T-cell (primary cell): ENCODE results near the gene SLC6A19. TPM values are rescaled to one million over a fixed set of nuclear protein-coding genes. Genes with fewer than 3 reads are reported as not detected.

Experiments
- ATAC-seq, 4 experiments: fragments of 200-7000 bp in 3 of 4; fragments of 150-1000 bp in 1 of 4; cut with Tn5 transposase; replicated peaks in 1 of 4; 1 replicate in 3 of 4; 2 replicates in 1 of 4; pipeline ENCODE4 v1.10.0; 2021; ENCODE audit warnings: moderate library complexity in 3 of 4, mild to moderate bottlenecking in 2 of 4, moderate number of reproducible peaks in 1 of 4
- CTCF ChIA-PET, 2 donors: fragments of 300-600 bp; sonication (Branson Sonifier 250); formaldehyde crosslinking; loops; one replicate each; lab custom pipeline; 2022; ENCODE audit warnings: antibody characterized with exemption in 2 of 2; lab: Charles Lee
- POLR2A ChIA-PET, 2 donors: fragments of 300-600 bp; sonication (Branson Sonifier 250); formaldehyde crosslinking; loops; one replicate each; lab custom pipeline; 2022; ENCODE audit warnings: antibody characterized with exemption in 2 of 2; lab: Charles Lee
- DNase-seq, 35 experiments: peaks; one replicate each; pipeline versions ENCODE4 v3.0.0 to v3.0.0-alpha.2; 2013 to 2023
- H3K27ac ChIP-seq: one replicate; pipeline ENCODE4 v1.5.1; 2013; ENCODE audit warnings: low read length
- H3K27me3 ChIP-seq, 2 experiments: replicated peaks in 1 of 2; 1 replicate in 1 of 2; 2 replicates in 1 of 2; pipeline versions ENCODE4 v1.6.1 to v1.7.0; 2013; ENCODE audit warnings: low read length in 1 of 2, mixed read lengths in 1 of 2; ENCODE audit not compliant: control insufficient read depth in 2 of 2, insufficient read depth in 2 of 2; ENCODE audit errors: extremely low read depth in 1 of 2
- H3K36me3 ChIP-seq, 2 donors: 1 replicate in 1 of 2; 2 replicates in 1 of 2; pipeline versions ENCODE4 v1.6.1 to v1.7.0; 2013; ENCODE audit warnings: low read length in 1 of 2; ENCODE audit not compliant: control insufficient read depth in 2 of 2, insufficient read depth in 1 of 2; ENCODE audit errors: extremely low read depth in 1 of 2
- H3K4me1 ChIP-seq, 2 experiments: 1 replicate in 1 of 2; 2 replicates in 1 of 2; pipeline versions ENCODE4 v1.6.1 to v1.7.0; 2013; ENCODE audit warnings: low read length in 2 of 2, mixed read lengths in 1 of 2; ENCODE audit not compliant: insufficient read depth in 2 of 2, control insufficient read depth in 1 of 2; ENCODE audit errors: extremely low read depth in 1 of 2
- H3K4me3 ChIP-seq, 2 donors: 1 replicate in 1 of 2; 2 replicates in 1 of 2; pipeline versions ENCODE4 v1.5.1 to v1.7.0; 2013; ENCODE audit warnings: mild to moderate bottlenecking in 2 of 2, low read length in 1 of 2, moderate library complexity in 1 of 2; ENCODE audit not compliant: control insufficient read depth in 1 of 2; ENCODE audit errors: extremely low read depth in 1 of 2
- H3K9me3 ChIP-seq: 2 replicates; pipeline ENCODE4 v1.7.0; 2013
- H3K27ac Mint-ChIP-seq, 2 donors: one replicate each; pipeline ENCODE4 v1.8.0; 2020 to 2021; ENCODE audit warnings: mild to moderate bottlenecking in 2 of 2, mixed read lengths in 2 of 2
- H3K27me3 Mint-ChIP-seq, 2 donors: one replicate each; pipeline ENCODE4 v1.8.0; 2021 to 2022; ENCODE audit warnings: mixed read lengths in 2 of 2
- H3K36me3 Mint-ChIP-seq: one replicate; pipeline ENCODE4 v1.8.0; 2021; ENCODE audit warnings: mixed read lengths
- H3K4me1 Mint-ChIP-seq, 3 donors: one replicate each; pipeline ENCODE4 v1.8.0; 2020 to 2022; ENCODE audit warnings: mixed read lengths in 3 of 3, mild to moderate bottlenecking in 1 of 3
- H3K4me3 Mint-ChIP-seq, 3 donors: one replicate each; pipeline ENCODE4 v1.8.0; 2020 to 2022; ENCODE audit warnings: mild to moderate bottlenecking in 3 of 3, mixed read lengths in 3 of 3, moderate library complexity in 3 of 3
- H3K9me3 Mint-ChIP-seq, 3 donors: one replicate each; pipeline ENCODE4 v1.8.0; 2020 to 2022; ENCODE audit warnings: mixed read lengths in 3 of 3
- WGBS: methylation state at CpG from one replicate; pipeline ENCODE4 v1.1.5; 2013; ENCODE audit warnings: missing lambda C conversion rate; ENCODE audit not compliant: insufficient coverage; 5-methylcytosine and 5-hydroxymethylcytosine counted together
- total RNA-seq, 35 experiments: library from RNA in 6 of 35; stranded (reverse) in 6 of 35; fragments of 120-200 nt in 1 of 35; gene quantifications; one replicate each; pipeline versions ENCODE4 v1.2.1 to v1.2.4 and lab custom pipeline; 2013 to 2026

The SLC6A19 gene
- total RNA-seq, 5 donors from 2014 or later (not counting 1 experiment from before 2014, with no cell fraction given): 0.06 TPM; not detected in 4

GRCh38 chr5:1224631-1225030 is 23.2 kb downstream of the SLC6A19 start:
- Mint-ChIP-seq H3K27me3 (peaks cover 4 to 12% of the 10 kb centered on the region in 2 donors), H3K27ac (no peak overlapping the region), H3K4me1 (peaks cover 0 to 7% (median 6%) of the 10 kb centered on the region in 3 donors), H3K36me3 (no peaks in the 10 kb centered on the region), H3K9me3 (no peaks in the 10 kb centered on the region), H3K4me3 (no peak overlapping the region)
- no peak for DNase-seq
- Histone ChIP-seq H3K27me3 (peaks cover 0 to 30% of the 10 kb centered on the region in 2 experiments), H3K36me3 (no peaks in the 10 kb centered on the region), H3K4me3 (no peak overlapping the region), H3K4me1 (no peaks in the 10 kb centered on the region), H3K9me3 (no peaks in the 10 kb centered on the region), H3K27ac (no peak overlapping the region)
- POLR2A ChIA-PET: no interaction called here
- no peak for ATAC-seq
- CTCF ChIA-PET: no interaction called here
- WGBS: 72% methylated on average over 5 of the region's 15 CpGs

- H3K36me3 Mint-ChIP-seq: no peaks in the 10 kb centered on the region
- POLR2A ChIA-PET: no interaction called here
- no peak for DNase-seq
Measured at GRCh38 chr5:1225081-1225480, 23.7 kb downstream of the SLC6A19 start, which contains the start of gene SLC6A18. SLC6A18 (plus strand) TSS chr5:1225381; CDS start chr5:1225478, 97 bp downstream.

GRCh38 chr5:1226231-1226630 is 24.8 kb downstream of the SLC6A19 start:
- no peaks in the 10 kb centered on the region for H3K9me3 ChIP-seq
- no peaks in the 10 kb centered on the region for H3K36me3 ChIP-seq
- peaks cover 0 to 3% of the 10 kb centered on the region in 2 experiments for H3K4me1 ChIP-seq
- DNase-seq: no peak
- 85% methylated on average over 10 of the region's 12 CpGs for WGBS
- no peak overlapping the region for H3K4me3 ChIP-seq
- Mint-ChIP-seq H3K36me3 (no peaks in the 10 kb centered on the region), H3K27me3 (peaks cover 9 to 20% of the 10 kb centered on the region in 2 donors), H3K9me3 (no peaks in the 10 kb centered on the region), H3K4me3 (no peak overlapping the region), H3K4me1 (peaks cover 0 to 7% (median 6%) of the 10 kb centered on the region in 3 donors), H3K27ac (no peak overlapping the region)
- ATAC-seq: no peak
- H3K27me3 ChIP-seq: peaks cover 0 to 46% of the 10 kb centered on the region in 2 experiments
- no peak overlapping the region for H3K27ac ChIP-seq
- CTCF ChIA-PET: no interaction called here
- POLR2A ChIA-PET: no interaction called here

More at GRCh38 chr5:1225081-1225480, 23.7 kb downstream of the SLC6A19 start, which contains the start of gene SLC6A18:
- H3K36me3 ChIP-seq: no peaks in the 10 kb centered on the region
- H3K27me3 Mint-ChIP-seq: peaks cover 4 to 15% of the 10 kb centered on the region in 2 donors
- H3K4me1 Mint-ChIP-seq: peaks cover 0 to 7% (median 6%) of the 10 kb centered on the region in 3 donors
- H3K4me3 ChIP-seq: no peak within 1 kb of the TSS
- peaks cover 0 to 34% of the 10 kb centered on the region in 2 experiments for H3K27me3 ChIP-seq
- no peaks in the 10 kb centered on the region for H3K9me3 ChIP-seq
- H3K9me3 Mint-ChIP-seq: no peaks in the 10 kb centered on the region
- CTCF ChIA-PET: no interaction called here
- 82% methylated on average over 10 of the region's 11 CpGs for WGBS
- no peak within 1 kb of the TSS for H3K27ac Mint-ChIP-seq
- ATAC-seq: no peak
- peaks cover 0 to 3% of the 10 kb centered on the region in 2 experiments for H3K4me1 ChIP-seq
- no peak within 1 kb of the TSS for H3K27ac ChIP-seq
- no peak within 1 kb of the TSS for H3K4me3 Mint-ChIP-seq

GRCh38 chr5:1226839-1227581 is 25.6 kb downstream of the SLC6A19 start:
- Histone ChIP-seq H3K9me3 (no peaks in the 10 kb centered on the region), H3K4me3 (no peak overlapping the region), H3K27me3 (peaks cover 0 to 50% of the 10 kb centered on the region in 2 experiments), H3K27ac (no peak overlapping the region), H3K4me1 (peaks cover 0 to 3% of the 10 kb centered on the region in 2 experiments), H3K36me3 (no peaks in the 10 kb centered on the region)
- Mint-ChIP-seq H3K4me1 (peaks cover 0 to 7% (median 6%) of the 10 kb centered on the region in 3 donors), H3K27ac (no peak overlapping the region), H3K4me3 (no peak overlapping the region), H3K36me3 (no peaks in the 10 kb centered on the region), H3K9me3 (no peaks in the 10 kb centered on the region), H3K27me3 (peaks cover 9 to 21% of the 10 kb centered on the region in 2 donors)
- WGBS: 92% methylated on average over 41 of the region's 50 CpGs
- no peak for ATAC-seq
- DNase-seq: no peak
- ChIA-PET CTCF (no interaction called here), POLR2A (no interaction called here)

- Mint-ChIP-seq H3K4me3 (no peak overlapping the region), H3K9me3 (no peaks in the 10 kb centered on the region), H3K27me3 (peaks cover 9 to 21% of the 10 kb centered on the region in 2 donors), H3K27ac (no peak overlapping the region), H3K36me3 (no peaks in the 10 kb centered on the region), H3K4me1 (peaks cover 0 to 7% (median 6%) of the 10 kb centered on the region in 3 donors)
- POLR2A ChIA-PET: no interaction called here
- CTCF ChIA-PET: no interaction called here
- no peaks in the 10 kb centered on the region for H3K36me3 ChIP-seq
- peaks cover 0 to 3% of the 10 kb centered on the region in 2 experiments for H3K4me1 ChIP-seq
- ATAC-seq (no peak), DNase-seq (no peak)
- no peaks in the 10 kb centered on the region for H3K9me3 ChIP-seq
- no peak overlapping the region for H3K4me3 ChIP-seq
- WGBS: 41% methylated on average over 13 of the region's 14 CpGs
- H3K27ac ChIP-seq: no peak overlapping the region
- H3K27me3 ChIP-seq: peaks cover 0 to 56% of the 10 kb centered on the region in 2 experiments
Measured at GRCh38 chr5:1227667-1228066, 26.3 kb downstream of the SLC6A19 start.

- Mint-ChIP-seq H3K27me3 (peaks cover 9 to 21% of the 10 kb centered on the region in 2 donors), H3K27ac (no peak overlapping the region), H3K36me3 (no peaks in the 10 kb centered on the region), H3K4me1 (peaks cover 0 to 7% (median 6%) of the 10 kb centered on the region in 3 donors), H3K4me3 (no peak overlapping the region), H3K9me3 (no peaks in the 10 kb centered on the region)
- Histone ChIP-seq H3K27me3 (peaks cover 0 to 57% of the 10 kb centered on the region in 2 experiments), H3K27ac (no peak overlapping the region), H3K4me1 (peaks cover 0 to 3% of the 10 kb centered on the region in 2 experiments), H3K36me3 (no peaks in the 10 kb centered on the region), H3K9me3 (no peaks in the 10 kb centered on the region), H3K4me3 (no peak overlapping the region)
- ChIA-PET POLR2A (no interaction called here), CTCF (no interaction called here)
- 68% methylated on average over 15 of the region's 15 CpGs for WGBS
- ATAC-seq: no peak
- no peak for DNase-seq
Measured at GRCh38 chr5:1228120-1228519, 26.7 kb downstream of the SLC6A19 start.
